ENCODE data around the gene RUFY3. TPM values are rescaled to one million over a fixed set of nuclear protein-coding genes. Genes with fewer than 3 reads are reported as not detected.
"Not testable (repeated sequence)": the region's sequence is repeated elsewhere in the genome, so short reads cannot be mapped to it uniquely, and the experiment has no call there.

The RUFY3 gene
- total and polyA plus RNA-seq, 2 of the 13 experiments (the other 11 are each of a cell fraction or from before 2014, with no cell fraction given): 17.9 to 25.3 TPM

GRCh38 chr4:70728091-70728490 lies 6.3 kb downstream of the RUFY3 start (continued):
- TF ChIP-seq PHF21A (CRISPR knock-in tag; IDR thresholded peaks at IDR 0.05): no peak
- TF ChIP-seq ARNTL (CRISPR knock-in tag; IDR thresholded peaks at IDR 0.05): no peak
- TF ChIP-seq RFXANK (CRISPR knock-in tag; IDR thresholded peaks at IDR 0.05): no peak

- DNase-seq (ENCODE audit: low spot score); H2AFZ ChIP-seq (ENCODE audit: low read length); H3K79me2 ChIP-seq (ENCODE audit: insufficient read depth, low read length); ATAC-seq; H3K4me3 ChIP-seq (replicated peaks in 1 of 3; ENCODE audit: insufficient read depth in 1 of 3, low read depth in 2 of 3, low read length in 3 of 3); H3K27me3 ChIP-seq (ENCODE audit: control insufficient read depth in 1 of 2, insufficient read depth in 2 of 2, low read length in 2 of 2); BruUV-seq (replicated peaks); H4K20me1 ChIP-seq (ENCODE audit: insufficient read depth, low read length); H3K9ac ChIP-seq (ENCODE audit: insufficient read depth, low read depth, low read length); H3K27ac ChIP-seq (ENCODE audit: extremely low read length, insufficient read depth, low read length); H3K9me3 ChIP-seq (ENCODE audit: low read length); in situ Hi-C loops (cut with HindIII; ENCODE audit: extremely low pct_ligation_motif_present, low pct_unique_long_range_greater_than_20kb); POLR2A ChIA-PET; H3K36me3 ChIP-seq (replicated peaks in 1 of 2; ENCODE audit: control insufficient read depth in 1 of 2, insufficient read depth in 2 of 2, low read length in 2 of 2); CTCF ChIA-PET (ENCODE audit: low intra/inter-chr PET ratio, low total read pairs); FAIRE-seq; H3K4me2 ChIP-seq (ENCODE audit: low read depth, low read length); intact Hi-C loops (cut with micrococcal nuclease; ENCODE audit: unreplicated experiment): not testable (repeated sequence)
- H3K4me1 ChIP-seq (ENCODE audit: insufficient read depth, low read length): peaks cover 25% of the 10 kb centered on the region
- 97% methylated on average over 9 of the region's 9 CpGs for WGBS (ENCODE audit: low lambda C conversion rate)
Observed at GRCh38 chr4:70732878-70733277, 11.1 kb downstream of the RUFY3 start.

GRCh38 chr4:70734168-70734954 lies 12.6 kb downstream of the RUFY3 start:
- H3K4me1 ChIP-seq (ENCODE audit: insufficient read depth, low read length): peaks cover 31% of the 10 kb centered on the region
- no peaks in the 10 kb centered on the region for H3K36me3 ChIP-seq (replicated peaks in 1 of 2; ENCODE audit: control insufficient read depth in 1 of 2, insufficient read depth in 2 of 2, low read length in 2 of 2)
- H3K4me3 ChIP-seq (replicated peaks in 1 of 3; ENCODE audit: insufficient read depth in 1 of 3, low read depth in 2 of 3, low read length in 3 of 3): peak overlapping the region; percentile 14 to 52 (median 17); a peak in 4 of 6 replicates
- in situ Hi-C loops (cut with HindIII; ENCODE audit: extremely low pct_ligation_motif_present, low pct_unique_long_range_greater_than_20kb) (no loop called here), intact Hi-C loops (cut with micrococcal nuclease; ENCODE audit: unreplicated experiment) (loop anchor here (2.0 kb wide), 1 partner anchor 30 kb away; no protein-coding TSS in a partner anchor)
- ChIA-PET CTCF (ENCODE audit: low intra/inter-chr PET ratio, low total read pairs) (no interaction called here), POLR2A (interaction anchor here (1.0 to 2.0 kb wide), 2 partner anchors 25 to 28 kb away, joined by 3 to 5 read pairs; no protein-coding TSS in a partner anchor)
- H3K27me3 ChIP-seq (ENCODE audit: control insufficient read depth in 1 of 2, insufficient read depth in 2 of 2, low read length in 2 of 2): no peaks in the 10 kb centered on the region
- no peaks in the 10 kb centered on the region for H4K20me1 ChIP-seq (ENCODE audit: insufficient read depth, low read length)
- peak overlapping the region; percentile 59 for H2AFZ ChIP-seq (ENCODE audit: low read length)
- TF ChIP-seq SAP130 (CRISPR knock-in tag; IDR thresholded peaks at IDR 0.05; ENCODE audit: low read depth) (0 out of 2 replicates have a peak, but pooled peaks have one; percentile 3), IRF2 (CRISPR knock-in tag; IDR thresholded peaks at IDR 0.05) (peak; percentile 41; the same call in 1 of the 2 replicates), ZNF549 (CRISPR knock-in tag; IDR thresholded peaks at IDR 0.05) (no peak), ARID5B (CRISPR knock-in tag; IDR thresholded peaks at IDR 0.05) (no peak), ELF3 (CRISPR knock-in tag; IDR thresholded peaks at IDR 0.05) (0 out of 2 replicates have a peak, but pooled peaks have one; percentile 21)
- WGBS (ENCODE audit: low lambda C conversion rate): 41% methylated on average over 5 of the region's 5 CpGs
- ATAC-seq (peak; percentile 90), DNase-seq (ENCODE audit: low spot score) (peak; percentile 12), FAIRE-seq (no peak)
- H3K4me2 ChIP-seq (ENCODE audit: low read depth, low read length): peak overlapping the region; percentile 70
- H3K9me3 ChIP-seq (ENCODE audit: low read length): no peaks in the 10 kb centered on the region
- peak overlapping the region; percentile 53 for H3K27ac ChIP-seq (ENCODE audit: extremely low read length, insufficient read depth, low read length)
- H3K79me2 ChIP-seq (ENCODE audit: insufficient read depth, low read length): peaks cover 4% of the 10 kb centered on the region
- BruUV-seq (replicated peaks): no TSS peak
- H3K9ac ChIP-seq (ENCODE audit: insufficient read depth, low read depth, low read length): peak overlapping the region; percentile 50
